HFF-Myc (cell line): ENCODE results near the gene CD99.
"Not testable (repeated sequence)": the region's sequence is repeated elsewhere in the genome, so short reads cannot be mapped to it uniquely, and the experiment has no call there.

ENCODE experiments used
- DNase-seq: peaks from one replicate; pipeline ENCODE4 v3.0.0-alpha.2; 2011; ENCODE audit warnings: low read depth; ENCODE audit errors: extremely low read depth
- H3K4me3 ChIP-seq: replicated peaks from 2 replicates; pipeline ENCODE4 v1.5.1; 2011; ENCODE audit warnings: low read depth, mild to moderate bottlenecking, control low read depth, low read length
- TF ChIP-seq, protein P1 (sequence below): IDR thresholded peaks from 2 replicates; pipeline ENCODE4 v1.5.1; 2012; ENCODE audit warnings: mild to moderate bottlenecking, low read depth, low read length, control low read depth; ENCODE audit errors: missing control alignments

Gene CD99

DNA sequence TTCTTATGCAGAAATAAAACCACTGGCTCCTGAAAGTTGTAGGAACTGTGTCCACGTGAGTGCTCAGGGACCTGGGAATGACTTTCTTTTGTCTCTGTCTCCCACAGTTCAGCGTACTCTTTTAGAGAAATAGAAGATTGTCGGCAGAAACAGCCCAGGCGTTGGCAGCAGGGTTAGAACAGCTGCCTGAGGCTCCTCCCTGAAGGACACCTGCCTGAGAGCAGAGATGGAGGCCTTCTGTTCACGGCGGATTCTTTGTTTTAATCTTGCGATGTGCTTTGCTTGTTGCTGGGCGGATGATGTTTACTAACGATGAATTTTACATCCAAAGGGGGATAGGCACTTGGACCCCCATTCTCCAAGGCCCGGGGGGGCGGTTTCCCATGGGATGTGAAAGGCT lies 49.6 kb downstream of the CD99 start:
- TF ChIP-seq, protein P1, sequence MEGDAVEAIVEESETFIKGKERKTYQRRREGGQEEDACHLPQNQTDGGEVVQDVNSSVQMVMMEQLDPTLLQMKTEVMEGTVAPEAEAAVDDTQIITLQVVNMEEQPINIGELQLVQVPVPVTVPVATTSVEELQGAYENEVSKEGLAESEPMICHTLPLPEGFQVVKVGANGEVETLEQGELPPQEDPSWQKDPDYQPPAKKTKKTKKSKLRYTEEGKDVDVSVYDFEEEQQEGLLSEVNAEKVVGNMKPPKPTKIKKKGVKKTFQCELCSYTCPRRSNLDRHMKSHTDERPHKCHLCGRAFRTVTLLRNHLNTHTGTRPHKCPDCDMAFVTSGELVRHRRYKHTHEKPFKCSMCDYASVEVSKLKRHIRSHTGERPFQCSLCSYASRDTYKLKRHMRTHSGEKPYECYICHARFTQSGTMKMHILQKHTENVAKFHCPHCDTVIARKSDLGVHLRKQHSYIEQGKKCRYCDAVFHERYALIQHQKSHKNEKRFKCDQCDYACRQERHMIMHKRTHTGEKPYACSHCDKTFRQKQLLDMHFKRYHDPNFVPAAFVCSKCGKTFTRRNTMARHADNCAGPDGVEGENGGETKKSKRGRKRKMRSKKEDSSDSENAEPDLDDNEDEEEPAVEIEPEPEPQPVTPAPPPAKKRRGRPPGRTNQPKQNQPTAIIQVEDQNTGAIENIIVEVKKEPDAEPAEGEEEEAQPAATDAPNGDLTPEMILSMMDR: no peak

DNA sequence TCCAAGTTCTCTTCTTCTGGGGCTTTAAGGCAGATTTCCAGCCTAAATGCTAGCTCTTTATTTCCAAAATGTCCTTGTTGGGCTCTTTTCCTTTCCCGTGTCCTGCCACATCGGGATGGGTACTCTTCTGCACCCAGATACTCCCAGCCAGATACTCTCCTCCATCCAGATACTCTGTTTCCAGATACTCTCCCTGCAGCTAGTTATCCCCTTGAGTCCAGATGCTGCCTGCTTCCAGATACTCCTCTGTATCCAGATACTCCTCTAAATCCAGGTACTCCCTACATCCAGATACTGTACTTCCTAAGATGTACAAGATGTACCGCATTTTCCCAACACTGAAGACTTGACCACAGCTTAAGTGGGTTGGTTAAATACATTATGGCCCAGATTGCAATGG lies 50.3 kb downstream of the CD99 start:
- TF ChIP-seq, protein P1: no peak
- no peak for DNase-seq
- no peak overlapping the region for H3K4me3 ChIP-seq

More for the DNA sequence above, 49.6 kb downstream of the CD99 start:
- no peak overlapping the region for H3K4me3 ChIP-seq
- no peak for DNase-seq

DNA sequence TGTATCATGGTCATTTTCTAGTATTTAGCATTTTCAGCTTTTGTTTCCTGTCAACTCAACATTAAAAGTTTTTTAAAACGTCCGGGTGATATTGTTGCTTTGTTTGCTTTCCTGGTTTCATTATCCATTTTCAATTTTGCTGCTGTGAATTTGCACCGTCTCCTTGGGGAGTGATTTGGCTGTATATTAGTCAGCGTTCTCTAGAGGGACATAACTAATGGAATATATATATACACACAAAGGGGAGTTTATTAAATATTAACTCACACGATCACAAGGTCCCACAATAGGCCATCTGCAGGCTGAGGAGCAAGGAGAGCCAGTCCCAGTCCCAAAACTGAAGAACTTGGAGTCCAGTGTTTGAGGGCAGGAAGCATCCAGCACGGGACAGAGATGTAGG lies 55.2 kb downstream of the CD99 start:
- H3K4me3 ChIP-seq, DNase-seq: not testable (repeated sequence)

DNA sequence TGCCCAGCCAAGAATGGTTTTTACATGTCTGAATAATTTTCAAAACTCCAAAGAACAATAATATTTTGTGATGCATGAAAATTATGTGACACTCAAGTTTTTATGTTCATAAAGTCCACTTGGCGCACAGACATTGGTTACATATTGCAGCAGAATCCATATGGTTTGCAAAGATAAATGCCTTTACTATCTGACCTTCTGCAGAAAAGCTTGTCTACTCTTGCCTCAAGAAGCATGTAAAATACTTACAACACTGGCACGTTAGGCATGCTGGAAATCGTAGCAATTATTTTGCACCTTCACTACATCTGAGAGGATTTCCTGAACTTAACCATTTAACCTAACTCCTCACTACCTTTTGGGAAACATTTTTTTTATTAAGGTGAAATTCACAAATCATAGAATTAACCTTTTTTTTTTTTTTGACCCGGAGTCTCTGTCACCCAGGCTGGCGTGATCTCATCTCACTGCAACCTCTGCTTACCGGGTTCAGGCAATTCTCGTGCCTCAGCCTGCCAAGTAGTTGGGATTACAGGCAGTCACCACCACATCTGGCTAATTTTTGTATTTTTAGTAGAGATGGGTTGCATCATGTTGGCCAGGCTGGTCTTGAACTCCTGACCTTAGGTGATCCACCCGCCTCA lies 57.2 kb downstream of the CD99 start:
- H3K4me3 ChIP-seq: no peak overlapping the region
- no peak for DNase-seq
- TF ChIP-seq, protein P1: no peak

DNA sequence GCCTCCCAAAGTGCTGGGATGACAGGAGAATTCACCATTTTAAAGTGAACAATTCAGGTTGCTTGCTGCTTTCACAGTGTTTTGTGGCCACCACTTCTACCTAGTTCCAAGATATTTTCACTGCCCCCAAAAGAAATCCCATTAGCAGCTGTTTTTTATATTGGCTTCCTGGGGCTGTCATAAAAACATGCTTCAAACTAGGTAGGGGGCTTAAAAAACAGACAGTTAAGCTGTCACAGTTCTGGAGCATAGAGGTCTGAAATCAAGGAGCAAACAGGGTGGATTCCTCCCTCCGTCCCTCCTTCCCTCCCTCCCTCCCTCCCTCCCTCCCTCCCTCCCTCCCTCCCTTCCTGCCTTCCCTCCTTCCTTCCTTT lies 57.7 kb downstream of the CD99 start:
- no peak for DNase-seq
- H3K4me3 ChIP-seq: no peak overlapping the region
- TF ChIP-seq, protein P1: no peak

DNA sequence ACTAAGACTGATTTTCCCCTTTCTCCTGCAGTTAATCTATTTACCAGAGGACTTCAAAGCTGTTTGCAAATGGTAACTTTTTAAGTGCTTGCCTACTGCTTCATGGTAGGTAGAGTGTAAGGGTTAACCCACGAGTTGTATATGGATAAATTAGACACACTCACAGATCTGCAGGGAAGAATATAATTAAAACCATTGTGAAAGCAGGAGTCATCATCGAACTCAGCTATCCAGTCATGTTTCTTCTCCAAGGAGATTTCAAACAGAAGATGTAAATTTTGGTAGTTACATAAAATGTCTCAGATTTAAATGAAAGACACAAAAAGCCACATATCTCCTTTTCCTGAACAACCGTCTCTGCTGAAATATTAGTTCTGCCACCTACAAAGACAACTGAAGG lies 60.2 kb downstream of the CD99 start:
- no peak overlapping the region for H3K4me3 ChIP-seq
- TF ChIP-seq, protein P1: no peak
- no peak for DNase-seq

DNA sequence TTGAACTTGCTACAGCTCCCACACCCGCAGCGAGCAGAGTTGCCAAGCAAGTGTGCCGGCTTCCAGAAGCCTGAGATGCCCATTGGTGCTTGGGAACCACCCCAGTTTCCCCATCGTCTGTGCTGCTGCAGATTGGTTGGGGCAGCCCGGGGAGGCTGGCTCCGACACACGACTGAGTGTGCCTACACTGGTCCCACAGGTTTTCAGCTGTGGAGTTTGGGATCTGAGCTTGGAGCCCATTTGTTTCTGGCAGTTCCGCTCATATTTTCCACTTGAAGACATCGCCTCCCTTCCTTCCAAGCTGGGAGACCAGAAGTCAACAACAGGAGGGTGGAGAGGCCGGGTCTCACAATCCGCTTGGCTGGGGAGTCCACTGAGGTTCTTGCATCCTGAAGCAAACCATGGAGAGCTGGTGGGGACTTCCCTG lies 60.8 kb downstream of the CD99 start, which contains the start of gene XG:
Gene XG, plus strand, starts transcription at position 167 of the 427 bp plus-strand sequence. Its CDS starts 235 bp downstream, at position 402.
- not testable (repeated sequence) for H3K4me3 ChIP-seq, DNase-seq

DNA sequence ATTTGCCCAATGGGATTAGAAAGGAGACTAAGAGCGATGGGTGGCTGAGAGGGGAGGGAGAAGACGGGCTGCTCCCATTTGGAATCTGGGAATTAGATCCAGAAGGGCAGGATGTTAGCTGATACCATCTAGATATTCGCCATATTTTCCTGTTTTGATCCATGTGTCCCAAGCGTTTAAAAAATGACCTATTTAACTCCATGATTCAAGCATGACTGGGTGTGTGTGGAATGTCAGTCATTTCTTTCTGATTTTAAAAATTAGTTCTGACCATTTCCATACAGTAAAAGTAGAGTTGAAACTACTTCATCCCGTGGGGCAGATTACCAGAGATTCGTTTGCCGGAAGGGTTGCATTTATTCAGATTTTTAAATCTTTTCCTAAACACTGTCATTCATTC lies 61.3 kb downstream of the CD99 start:
- H3K4me3 ChIP-seq, DNase-seq: not testable (repeated sequence)

DNA sequence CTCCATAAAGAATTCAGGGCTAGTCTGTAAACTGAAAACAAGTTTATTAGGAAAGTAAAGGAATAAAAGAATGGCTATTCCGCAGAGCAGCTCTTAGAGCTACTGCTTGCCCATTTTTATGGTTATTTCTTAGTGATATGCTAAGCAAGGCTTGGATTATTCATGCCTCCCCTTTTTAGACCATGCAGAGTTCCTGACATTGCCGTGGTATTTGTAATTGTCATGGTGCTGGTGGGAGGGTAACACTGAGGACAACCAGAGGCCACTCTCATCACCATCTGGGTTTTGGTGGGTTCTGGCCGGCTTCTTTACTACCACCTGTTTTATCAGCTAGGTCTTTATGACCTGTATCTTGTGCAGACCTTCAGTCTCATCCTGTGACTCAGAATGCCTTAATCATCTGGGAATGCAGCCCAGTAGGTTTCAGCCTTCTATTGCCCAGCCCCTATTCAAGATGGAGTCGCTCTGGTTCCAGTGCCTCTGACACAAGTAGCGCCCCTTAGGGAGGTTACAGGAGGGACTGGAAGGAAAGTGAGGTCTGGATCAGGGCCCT lies 64.1 kb downstream of the CD99 start:
- not testable (repeated sequence) for H3K4me3 ChIP-seq, DNase-seq
